IMR-90 (cell line): ENCODE measurements around the gene GPR132. TPM values are rescaled to one million over a fixed set of nuclear protein-coding genes. Genes with fewer than 3 reads are reported as not detected.

Source experiments
- ATAC-seq: fragments of 200-7000 bp; cut with Tn5 transposase; 2 replicates; pipeline ENCODE4 v1.9.1; 2020; ENCODE audit warnings: low read depth, mild to moderate bottlenecking, moderate library complexity
- BruUV-seq: library from RNA; stranded (reverse); fragments of 400-500 nt; replicated peaks from 2 replicates; lab custom pipeline; 2021; lab: Mats Ljungman, UMichigan
- CTCF ChIA-PET: fragments of 300-600 bp; formaldehyde crosslinking; extraction: SDS; loops from one replicate; lab custom pipeline; 2021; ENCODE audit warnings: antibody characterized with exemption; lab: Yijun Ruan, JAX
- POLR2A ChIA-PET: fragments of 300-600 bp; sonication (Branson Sonifier 250); formaldehyde crosslinking; loops from one replicate; lab custom pipeline; 2022; ENCODE audit warnings: antibody characterized with exemption; ENCODE audit not compliant: unreplicated experiment; lab: Charles Lee
- DNase-seq: peaks from one replicate; pipeline ENCODE4 v3.0.0; 2013
- H2AFZ ChIP-seq: replicated peaks from 2 replicates; pipeline ENCODE3; 2013; ENCODE audit warnings: low read length, mild to moderate bottlenecking; ENCODE audit not compliant: poor library complexity
- H2AK5ac ChIP-seq: 2 replicates; pipeline ENCODE4 v1.6.1; 2013; ENCODE audit warnings: low read depth, low read length, inconsistent platforms
- H2AK9ac ChIP-seq: replicated peaks from 2 replicates; pipeline ENCODE3; 2013; ENCODE audit warnings: mild to moderate bottlenecking, low read depth, low read length, moderate library complexity; ENCODE audit not compliant: poor library complexity
- H2BK120ac ChIP-seq: 2 replicates; pipeline ENCODE4 v1.6.1; 2013; ENCODE audit warnings: low read depth, low read length, inconsistent platforms
- H2BK15ac ChIP-seq: 3 replicates; pipeline ENCODE4 v1.6.1; 2013; ENCODE audit warnings: low read depth, low read length, inconsistent platforms
- H2BK20ac ChIP-seq: 2 replicates; pipeline ENCODE4 v1.6.1; 2013; ENCODE audit warnings: low read depth, mild to moderate bottlenecking, inconsistent platforms, low read length, moderate library complexity
- H2BK5ac ChIP-seq: 2 replicates; pipeline ENCODE4 v1.6.1; 2013; ENCODE audit warnings: mild to moderate bottlenecking, low read depth, low read length, inconsistent platforms; ENCODE audit not compliant: poor library complexity, severe bottlenecking
- H3K14ac ChIP-seq: replicated peaks from 2 replicates; pipeline ENCODE4 v1.6.1; 2013; ENCODE audit warnings: low read depth, low read length, inconsistent platforms
- H3K18ac ChIP-seq: 2 replicates; pipeline ENCODE4 v1.6.1; 2013; ENCODE audit warnings: low read depth, low read length, control low read depth
- H3K23ac ChIP-seq: 2 replicates; pipeline ENCODE4 v1.6.1; 2013; ENCODE audit warnings: low read depth, low read length, inconsistent platforms
- H3K27ac ChIP-seq: 2 replicates; pipeline ENCODE4 v1.5.1; 2013; ENCODE audit warnings: mild to moderate bottlenecking, control low read depth, low read length; ENCODE audit not compliant: insufficient read depth
- H3K27me3 ChIP-seq: 2 replicates; pipeline ENCODE4 v1.6.1; 2013; ENCODE audit warnings: low read length; ENCODE audit not compliant: control insufficient read depth, insufficient read depth
- H3K36me3 ChIP-seq: 2 replicates; pipeline ENCODE4 v1.6.1; 2013; ENCODE audit warnings: low read length, mixed read lengths; ENCODE audit not compliant: control insufficient read depth, insufficient read depth
- H3K4ac ChIP-seq: 2 replicates; pipeline ENCODE4 v1.6.1; 2013; ENCODE audit warnings: low read depth, low read length, inconsistent platforms
- H3K4me1 ChIP-seq: 2 replicates; pipeline ENCODE4 v1.6.1; 2013; ENCODE audit warnings: low read length, mixed read lengths; ENCODE audit not compliant: control insufficient read depth, insufficient read depth
- H3K4me2 ChIP-seq: 2 replicates; pipeline ENCODE4 v1.6.1; 2013; ENCODE audit warnings: low read depth, mild to moderate bottlenecking, control low read depth, low read length, moderate library complexity
- H3K4me3 ChIP-seq: 2 replicates; pipeline ENCODE4 v1.5.1; 2013; ENCODE audit warnings: low read depth, mild to moderate bottlenecking, control low read depth, low read length, moderate library complexity; ENCODE audit not compliant: insufficient read depth
- H3K56ac ChIP-seq: 2 replicates; pipeline ENCODE4 v1.6.1; 2013; ENCODE audit warnings: low read length, inconsistent platforms; ENCODE audit not compliant: insufficient read depth; ENCODE audit errors: extremely low read depth
- H3K79me1 ChIP-seq, 2 experiments: 2 replicates each; pipeline ENCODE4 v1.6.1; 2013; ENCODE audit warnings: low read length in 2 of 2, inconsistent platforms in 1 of 2, low read depth in 1 of 2
- H3K9ac ChIP-seq: 2 replicates; pipeline ENCODE4 v1.6.1; 2013; ENCODE audit warnings: low read depth, low read length, control low read depth
- H3K9me1 ChIP-seq: 2 replicates; pipeline ENCODE4 v1.6.1; 2013; ENCODE audit warnings: low read length, inconsistent platforms; ENCODE audit not compliant: insufficient read depth
- H3K9me3 ChIP-seq: 2 replicates; pipeline ENCODE4 v1.6.1; 2013; ENCODE audit warnings: low read length; ENCODE audit not compliant: control insufficient read depth, insufficient read depth
- H4K20me1 ChIP-seq: 2 replicates; pipeline ENCODE4 v1.6.1; 2013; ENCODE audit warnings: low read length, inconsistent platforms; ENCODE audit not compliant: insufficient read depth
- H4K5ac ChIP-seq: 2 replicates; pipeline ENCODE4 v1.6.1; 2013; ENCODE audit warnings: mild to moderate bottlenecking, low read depth, low read length, control low read depth
- H4K8ac ChIP-seq, 2 experiments: 2 replicates each; pipeline ENCODE4 v1.6.1; 2013; ENCODE audit warnings: low read depth in 2 of 2, low read length in 2 of 2, control low read depth in 1 of 2, inconsistent platforms in 1 of 2
- H4K91ac ChIP-seq: 2 replicates; pipeline ENCODE4 v1.6.1; 2013; ENCODE audit warnings: low read depth, low read length, inconsistent platforms; ENCODE audit not compliant: insufficient read depth
- CEBPB ChIP-seq: IDR thresholded peaks from 2 replicates; pipeline ENCODE4 v1.6.1; 2012; ENCODE audit warnings: low read depth, low read length, improper control_type of control experiment
- CHD1 ChIP-seq: IDR thresholded peaks from 2 replicates; pipeline ENCODE4 v1.6.1; 2012; ENCODE audit warnings: low read depth, low read length, improper control_type of control experiment
- RCOR1 ChIP-seq: IDR thresholded peaks from 2 replicates; pipeline ENCODE4 v1.6.1; 2012; ENCODE audit warnings: mild to moderate bottlenecking, low read length, improper control_type of control experiment; ENCODE audit not compliant: insufficient replicate concordance
- WGBS, 2 experiments: methylation state at CpG; one replicate each; pipeline versions ENCODE4 v1.1.5 to v1.1.7; 2013; ENCODE audit warnings: missing lambda C conversion rate in 2 of 2; ENCODE audit not compliant: insufficient read length in 1 of 2; ENCODE audit errors: extremely low coverage in 2 of 2; 5-methylcytosine and 5-hydroxymethylcytosine counted together
- dilution Hi-C: fragments of 300-500 bp; cut with HindIII; formaldehyde crosslinking; loops from one replicate; pipeline ENCODE4 v1.14.3; 2018; ENCODE audit warnings: low sequenced_read_pairs; ENCODE audit not compliant: unreplicated experiment
- in situ Hi-C: fragments of 300-500 bp; cut with MboI; formaldehyde crosslinking; loops from 3 replicates; pipeline ENCODE4 v1.14.3; 2019; ENCODE audit warnings: low sequenced_read_pairs, inconsistent platforms, mixed read lengths
- intact Hi-C: fragments of 100-400 bp; cut with micrococcal nuclease; formaldehyde crosslinking; loops from 2 replicates; pipeline ENCODE4 v1.10.0; 2022
- polyA plus RNA-seq, 3 experiments: library from polyadenylated mRNA; depleted of rRNA; stranded (reverse); fragments of >200 nt; gene quantifications; 2 replicates each; pipeline ENCODE4 v1.2.3, GENCODE V29; 2012; ENCODE audit warnings: low replicate concordance in 1 of 3
- total RNA-seq: library from RNA; depleted of rRNA; stranded (reverse); fragments of >200 nt; gene quantifications from 2 replicates; pipeline ENCODE4 v1.2.3, GENCODE V29; 2012

GPR132 gene
- total and polyA plus RNA-seq, 2 of the 4 experiments (the other 2 are of a cell fraction): under 0.01 to 0.10 TPM

GRCh38 chr14:105052110-105052458 is 13.1 kb downstream of the GPR132 start:
- Histone ChIP-seq H3K4me3 (no peak overlapping the region), H3K23ac (no peak overlapping the region), H2AK9ac (no peak overlapping the region), H3K18ac (no peak overlapping the region), H3K79me1 (no peaks in the 10 kb centered on the region), H3K36me3 (no peaks in the 10 kb centered on the region), H3K14ac (no peak overlapping the region), H4K91ac (no peak overlapping the region), H3K27me3 (peaks cover 15% of the 10 kb centered on the region), H3K9me3 (no peaks in the 10 kb centered on the region), H3K4ac (no peak overlapping the region), H3K4me1 (peaks cover 3% of the 10 kb centered on the region; the same call in 1 of the 2 replicates), H2BK20ac (no peak overlapping the region), H3K9ac (no peak overlapping the region), H2BK120ac (no peak overlapping the region), H2AFZ (no peak overlapping the region), H2BK15ac (no peak overlapping the region), H3K27ac (no peak overlapping the region), H4K20me1 (no peaks in the 10 kb centered on the region), H3K9me1 (no peaks in the 10 kb centered on the region), H4K8ac (no peak overlapping the region), H3K56ac (no peak overlapping the region), H2BK5ac (no peak overlapping the region), H3K4me2 (no peak overlapping the region), H4K5ac (no peak overlapping the region), H2AK5ac (no peak overlapping the region)
- dilution Hi-C loops: loop anchor here (10.0 kb wide), 1 partner anchor 117 kb away; no protein-coding TSS in a partner anchor
- 20% methylated on average over 1 of the region's 4 CpGs; no CpG with 5 or more reads in 1 of the 2 experiments for WGBS, 2 experiments
- CTCF ChIA-PET: no interaction called here
- intact Hi-C loops: no loop called here
- in situ Hi-C loops: no loop called here
- DNase-seq (no peak), ATAC-seq (no peak; the same call in 1 of the 2 replicates)
- POLR2A ChIA-PET: no interaction called here
- BruUV-seq: no TSS peak
- TF ChIP-seq CHD1 (no peak), CEBPB (no peak), RCOR1 (no peak)
